SKM-1 treated with dmso at 0.1 percent for 144 hours (cell line): Measurements from ENCODE around the gene SECTM1.
"Not testable (repeated sequence)": the region's sequence is repeated elsewhere in the genome, so short reads cannot be mapped to it uniquely, and the experiment has no call there.

Experiments
- DNase-seq: peaks from one replicate; lab custom pipeline; 2025; ENCODE audit not compliant: unreplicated experiment; lab: John Stamatoyannopoulos, UW

The SECTM1 gene

GRCh38 chr17:82333279-82334171 is at the start of gene SECTM1:
Gene SECTM1 (minus strand): TSS chr17:82333766. CDS start chr17:82327240, 6,526 bp downstream.
- no peak for DNase-seq

- DNase-seq = no peak
Measured at GRCh38 chr17:82382933-82383255, 49.3 kb upstream of the SECTM1 start.

GRCh38 chr17:82382220-82382932 is 48.8 kb upstream of the SECTM1 start:
- DNase-seq = not testable (repeated sequence)

GRCh38 chr17:82381703-82382009 is 48.1 kb upstream of the SECTM1 start:
- not testable (repeated sequence) for DNase-seq

- no peak for DNase-seq
Measured at GRCh38 chr17:82380860-82381702, 47.5 kb upstream of the SECTM1 start.

- no peak for DNase-seq
Measured at GRCh38 chr17:82378741-82379021, 45.1 kb upstream of the SECTM1 start.

- DNase-seq = no peak
Measured at GRCh38 chr17:82377924-82378740, 44.6 kb upstream of the SECTM1 start.

- DNase-seq = not testable (repeated sequence)
Measured at GRCh38 chr17:82377294-82377693, 43.7 kb upstream of the SECTM1 start.

GRCh38 chr17:82376042-82376730 is 42.6 kb upstream of the SECTM1 start:
- DNase-seq = no peak

- no peak for DNase-seq
Measured at GRCh38 chr17:82375359-82376041, 41.9 kb upstream of the SECTM1 start.

GRCh38 chr17:82374626-82375331 is 41.2 kb upstream of the SECTM1 start:
- no peak for DNase-seq

GRCh38 chr17:82373731-82374625 is 40.4 kb upstream of the SECTM1 start:
- no peak for DNase-seq

GRCh38 chr17:82373072-82373452 is 39.5 kb upstream of the SECTM1 start:
- DNase-seq = not testable (repeated sequence)

- DNase-seq = no peak
Measured at GRCh38 chr17:82372249-82373071, 38.9 kb upstream of the SECTM1 start.

- no peak for DNase-seq
Measured at GRCh38 chr17:82371333-82372248, 38.0 kb upstream of the SECTM1 start, which contains the start of gene UTS2R. Gene UTS2R (plus strand): TSS chr17:82371765. CDS start chr17:82374325, 2,560 bp downstream.
